Measurements from ENCODE around the gene GSN. TPM values are rescaled to one million over a fixed set of nuclear protein-coding genes. Genes with fewer than 3 reads are reported as not detected.

GSN gene
- total and polyA plus RNA-seq, 4 experiments from 2014 or later = 1.9 to 8.7 (median 6.0) TPM

GRCh38 chr9:121350036-121350435 is 82.1 kb downstream of the GSN start:
- Histone ChIP-seq H3K4me3 (ENCODE audit: low read length in 2 of 2) (no peak overlapping the region), H3K36me3 (ENCODE audit: insufficient read depth, low read length) (peaks cover 30% of the 10 kb centered on the region), H3K4me1 (ENCODE audit: insufficient read depth, low read length) (peaks cover 46% of the 10 kb centered on the region), H3K9me3 (ENCODE audit: control insufficient read depth in 1 of 2, low read length in 2 of 2) (no peaks in the 10 kb centered on the region), H3K27ac (ENCODE audit: low read depth, low read length) (no peak overlapping the region), H3K27me3 (ENCODE audit: insufficient read depth, low read length) (no peaks in the 10 kb centered on the region)
- Mint-ChIP-seq H3K4me1 (peaks cover 21 to 49% (median 38%) of the 10 kb centered on the region in 4 donors), H3K27ac (peak overlapping the region in 2 of 7 donors; percentile 11 to 76), H3K4me3 (no peak overlapping the region), H3K9me3 (no peaks in the 10 kb centered on the region), H3K36me3 (peaks cover 50 to 57% of the 10 kb centered on the region in 2 donors), H3K27me3 (no peaks in the 10 kb centered on the region)
- intact Hi-C loops (cut with micrococcal nuclease) = no loop called here
- DNase-seq = no peak
- ChIA-PET POLR2A (ENCODE audit: partially characterized antibody) (interaction anchor here (1.3 to 2.1 kb wide), 3 partner anchors 14 to 30 kb away, joined by 3 to 8 read pairs (median 5); no protein-coding TSS in a partner anchor), CTCF (ENCODE audit: partially characterized antibody) (interaction anchor here (1.0 to 3.4 kb wide), 4 partner anchors 11 to 33 kb away, joined by 5 to 21 read pairs (median 6); no protein-coding TSS in a partner anchor)

- H3K27ac ChIP-seq (ENCODE audit: low read depth, low read length) = no peak overlapping the region
- ChIA-PET CTCF (ENCODE audit: partially characterized antibody) (interaction anchor here (0.9 to 3.4 kb wide), 4 partner anchors 11 to 31 kb away, joined by 3 to 21 read pairs (median 8); no protein-coding TSS in a partner anchor), POLR2A (ENCODE audit: partially characterized antibody) (interaction anchor here (1.3 to 2.1 kb wide), 2 partner anchors 18 to 31 kb away, joined by 5 to 8 read pairs; no protein-coding TSS in a partner anchor)
- peak overlapping the region in 1 of 7 donors; percentile 18 for H3K27ac Mint-ChIP-seq
- no peaks in the 10 kb centered on the region for H3K9me3 ChIP-seq (ENCODE audit: control insufficient read depth in 1 of 2, low read length in 2 of 2)
- no peaks in the 10 kb centered on the region for H3K9me3 Mint-ChIP-seq
- no peaks in the 10 kb centered on the region for H3K27me3 Mint-ChIP-seq
- H3K36me3 Mint-ChIP-seq = peaks cover 52 to 56% of the 10 kb centered on the region in 2 donors
- H3K4me1 ChIP-seq (ENCODE audit: insufficient read depth, low read length) = peaks cover 55% of the 10 kb centered on the region
- intact Hi-C loops (cut with micrococcal nuclease) = no loop called here
- no peaks in the 10 kb centered on the region for H3K27me3 ChIP-seq (ENCODE audit: insufficient read depth, low read length)
- DNase-seq = no peak
- peaks cover 27 to 54% (median 41%) of the 10 kb centered on the region in 4 donors for H3K4me1 Mint-ChIP-seq
- H3K36me3 ChIP-seq (ENCODE audit: insufficient read depth, low read length) = peaks cover 25% of the 10 kb centered on the region
- no peak overlapping the region for H3K4me3 Mint-ChIP-seq
- H3K4me3 ChIP-seq (ENCODE audit: low read length in 2 of 2) = no peak overlapping the region
Observed at GRCh38 chr9:121350993-121351561, 83.1 kb downstream of the GSN start.

- Mint-ChIP-seq H3K27ac (peak overlapping the region; percentile 69 to 93 (median 86)), H3K36me3 (peaks cover 39 to 42% of the 10 kb centered on the region in 2 donors), H3K4me1 (peaks cover 39 to 68% (median 57%) of the 10 kb centered on the region in 4 donors), H3K9me3 (no peaks in the 10 kb centered on the region), H3K4me3 (peak overlapping the region; percentile 34 to 80 (median 70)), H3K27me3 (no peaks in the 10 kb centered on the region)
- H3K4me3 ChIP-seq (ENCODE audit: low read length in 2 of 2) = no peak overlapping the region
- H3K36me3 ChIP-seq (ENCODE audit: insufficient read depth, low read length) = peaks cover 7% of the 10 kb centered on the region
- H3K9me3 ChIP-seq (ENCODE audit: control insufficient read depth in 1 of 2, low read length in 2 of 2) = no peaks in the 10 kb centered on the region
- POLR2A ChIA-PET (ENCODE audit: partially characterized antibody) = interaction anchor here (1.0 to 6.8 kb wide), 7 partner anchors 9 to 152 kb away, joined by 4 to 131 read pairs (median 7); partner anchors contain the start of gene RAB14
- DNase-seq = peak; percentile 75 to 86 (median 77)
- H3K4me1 ChIP-seq (ENCODE audit: insufficient read depth, low read length) = peaks cover 76% of the 10 kb centered on the region
- intact Hi-C loops (cut with micrococcal nuclease) = loop anchor here (1.0 to 2.0 kb wide), 2 partner anchors 17 to 33 kb away; partner anchors contain the start of gene STOM
- H3K27me3 ChIP-seq (ENCODE audit: insufficient read depth, low read length) = no peaks in the 10 kb centered on the region
- peak overlapping the region; percentile 54 for H3K27ac ChIP-seq (ENCODE audit: low read depth, low read length)
- CTCF ChIA-PET (ENCODE audit: partially characterized antibody) = interaction anchor here (0.7 to 6.8 kb wide), 6 partner anchors 10 to 45 kb away, joined by 3 to 61 read pairs (median 8); no protein-coding TSS in a partner anchor
Observed at GRCh38 chr9:121353241-121354061, 85.5 kb downstream of the GSN start.

- Mint-ChIP-seq H3K27me3 (no peaks in the 10 kb centered on the region), H3K4me1 (peaks cover 45 to 75% (median 63%) of the 10 kb centered on the region in 4 donors), H3K36me3 (peaks cover 34 to 41% of the 10 kb centered on the region in 2 donors), H3K27ac (peak overlapping the region; percentile 69 to 93 (median 86)), H3K4me3 (peak overlapping the region; percentile 34 to 80 (median 59)), H3K9me3 (no peaks in the 10 kb centered on the region)
- no peak overlapping the region for H3K4me3 ChIP-seq (ENCODE audit: low read length in 2 of 2)
- H3K27ac ChIP-seq (ENCODE audit: low read depth, low read length) = peak overlapping the region; percentile 54
- H3K9me3 ChIP-seq (ENCODE audit: control insufficient read depth in 1 of 2, low read length in 2 of 2) = no peaks in the 10 kb centered on the region
- intact Hi-C loops (cut with micrococcal nuclease) = no loop called here
- ChIA-PET CTCF (ENCODE audit: partially characterized antibody) (interaction anchor here (0.6 to 6.8 kb wide), 7 partner anchors 9 to 45 kb away, joined by 3 to 61 read pairs (median 6); no protein-coding TSS in a partner anchor), POLR2A (ENCODE audit: partially characterized antibody) (interaction anchor here (1.0 to 6.8 kb wide), 7 partner anchors 8 to 153 kb away, joined by 4 to 131 read pairs (median 7); partner anchors contain the start of gene RAB14)
- DNase-seq = no peak
- H3K36me3 ChIP-seq (ENCODE audit: insufficient read depth, low read length) = no peaks in the 10 kb centered on the region
- peaks cover 83% of the 10 kb centered on the region for H3K4me1 ChIP-seq (ENCODE audit: insufficient read depth, low read length)
- H3K27me3 ChIP-seq (ENCODE audit: insufficient read depth, low read length) = no peaks in the 10 kb centered on the region
Observed at GRCh38 chr9:121354141-121354540, 86.2 kb downstream of the GSN start.

GRCh38 chr9:121354762-121355161 is 86.8 kb downstream of the GSN start:
- DNase-seq = no peak
- no peaks in the 10 kb centered on the region for H3K9me3 ChIP-seq (ENCODE audit: control insufficient read depth in 1 of 2, low read length in 2 of 2)
- H3K27me3 Mint-ChIP-seq = no peaks in the 10 kb centered on the region
- intact Hi-C loops (cut with micrococcal nuclease) = no loop called here
- H3K27ac ChIP-seq (ENCODE audit: low read depth, low read length) = no peak overlapping the region
- peaks cover 89% of the 10 kb centered on the region for H3K4me1 ChIP-seq (ENCODE audit: insufficient read depth, low read length)
- no peaks in the 10 kb centered on the region for H3K27me3 ChIP-seq (ENCODE audit: insufficient read depth, low read length)
- no peak overlapping the region for H3K4me3 Mint-ChIP-seq
- peaks cover 49 to 81% (median 68%) of the 10 kb centered on the region in 4 donors for H3K4me1 Mint-ChIP-seq
- ChIA-PET CTCF (ENCODE audit: partially characterized antibody) (interaction anchor here (0.9 to 6.8 kb wide), 5 partner anchors 12 to 142 kb away, joined by 3 to 61 read pairs (median 10); no protein-coding TSS in a partner anchor), POLR2A (ENCODE audit: partially characterized antibody) (interaction anchor here (2.0 to 6.8 kb wide), 2 partner anchors 12 to 21 kb away, joined by 7 to 131 read pairs; no protein-coding TSS in a partner anchor)
- H3K4me3 ChIP-seq (ENCODE audit: low read length in 2 of 2) = no peak overlapping the region
- H3K9me3 Mint-ChIP-seq = no peaks in the 10 kb centered on the region
- no peaks in the 10 kb centered on the region for H3K36me3 ChIP-seq (ENCODE audit: insufficient read depth, low read length)
- H3K36me3 Mint-ChIP-seq = peaks cover 29 to 38% of the 10 kb centered on the region in 2 donors
- H3K27ac Mint-ChIP-seq = peak overlapping the region in 3 of 7 donors; percentile 48 to 81 (median 71)

GRCh38 chr9:121357011-121357410 is 89.0 kb downstream of the GSN start:
- POLR2A ChIA-PET (ENCODE audit: partially characterized antibody) = interaction anchor here (1.1 to 6.8 kb wide), 2 partner anchors 10 to 19 kb away, joined by 3 to 131 read pairs; no protein-coding TSS in a partner anchor
- Mint-ChIP-seq H3K27me3 (no peaks in the 10 kb centered on the region), H3K9me3 (no peaks in the 10 kb centered on the region), H3K4me1 (peaks cover 54 to 82% (median 69%) of the 10 kb centered on the region in 4 donors), H3K36me3 (peaks cover 18 to 24% of the 10 kb centered on the region in 2 donors), H3K4me3 (peak overlapping the region; percentile 55 to 81 (median 72)), H3K27ac (peak overlapping the region; percentile 42 to 95 (median 72))
- Histone ChIP-seq H3K27me3 (ENCODE audit: insufficient read depth, low read length) (no peaks in the 10 kb centered on the region), H3K36me3 (ENCODE audit: insufficient read depth, low read length) (no peaks in the 10 kb centered on the region), H3K4me3 (ENCODE audit: low read length in 2 of 2) (no peak overlapping the region), H3K27ac (ENCODE audit: low read depth, low read length) (peak overlapping the region; percentile 29), H3K4me1 (ENCODE audit: insufficient read depth, low read length) (peaks cover 89% of the 10 kb centered on the region), H3K9me3 (ENCODE audit: control insufficient read depth in 1 of 2, low read length in 2 of 2) (no peaks in the 10 kb centered on the region)
- peak in 3 of 5 donors; percentile 25 to 40 (median 37) for DNase-seq
- intact Hi-C loops (cut with micrococcal nuclease) = no loop called here
- CTCF ChIA-PET (ENCODE audit: partially characterized antibody) = interaction anchor here (2.4 to 6.8 kb wide), 3 partner anchors 12 to 37 kb away, joined by 6 to 61 read pairs (median 9); no protein-coding TSS in a partner anchor
